A204.1 (cell line): Measurements from ENCODE around the gene POLR2A.

Experiments
- FAIRE-seq: peaks from 2 replicates; lab custom pipeline; 2012; peaks lifted over from hg19 to GRCh38; lab: Jason Lieb, UNC

Gene POLR2A

GRCh38 chr17:7484067-7484918 lies at the start of gene POLR2A:
TSS of gene POLR2A (plus strand) at chr17:7484366.
- peak; percentile 83 for FAIRE-seq

- FAIRE-seq: no peak
Measured at GRCh38 chr17:7435676-7436555, 48.2 kb upstream of the POLR2A start.

DNA sequence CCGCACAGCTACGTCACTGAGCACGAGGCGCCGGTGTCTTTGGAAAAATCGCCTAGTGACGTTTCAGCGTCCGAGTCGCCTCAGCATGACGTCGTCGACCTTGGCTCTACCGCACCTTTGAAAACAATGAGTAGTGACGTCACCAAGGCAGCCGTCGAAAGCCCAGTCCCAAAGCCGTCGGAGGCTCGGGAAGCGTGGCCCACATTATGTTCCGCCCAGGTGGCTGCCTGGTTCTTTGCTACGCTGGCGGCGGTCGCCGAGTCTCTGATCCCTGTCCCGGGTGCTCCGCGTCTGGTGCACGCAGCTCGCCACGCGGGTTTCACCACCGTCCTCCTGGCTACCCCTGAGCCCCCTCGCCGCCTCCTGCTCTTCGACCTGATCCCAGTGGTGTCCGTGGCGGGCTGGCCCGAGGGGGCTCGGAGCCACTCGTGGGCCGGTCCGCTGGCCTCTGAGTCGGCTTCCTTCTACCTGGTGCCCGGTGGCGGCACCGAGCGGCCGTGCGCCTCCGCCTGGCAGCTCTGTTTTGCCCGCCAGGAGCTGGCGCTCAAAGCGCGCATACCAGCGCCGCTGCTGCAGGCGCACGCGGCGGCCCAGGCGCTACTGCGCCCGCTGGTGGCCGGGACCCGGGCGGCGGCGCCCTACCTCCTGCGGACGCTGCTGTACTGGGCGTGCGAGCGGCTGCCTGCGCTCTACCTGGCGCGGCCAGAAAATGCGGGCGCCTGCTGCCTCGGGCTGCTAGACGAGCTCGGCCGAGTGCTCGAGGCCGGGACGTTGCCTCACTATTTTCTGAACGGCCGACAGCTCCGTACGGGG lies 47.4 kb upstream of the POLR2A start:
- no peak for FAIRE-seq

GRCh38 chr17:7437369-7437863 lies 46.8 kb upstream of the POLR2A start:
- FAIRE-seq: no peak

DNA sequence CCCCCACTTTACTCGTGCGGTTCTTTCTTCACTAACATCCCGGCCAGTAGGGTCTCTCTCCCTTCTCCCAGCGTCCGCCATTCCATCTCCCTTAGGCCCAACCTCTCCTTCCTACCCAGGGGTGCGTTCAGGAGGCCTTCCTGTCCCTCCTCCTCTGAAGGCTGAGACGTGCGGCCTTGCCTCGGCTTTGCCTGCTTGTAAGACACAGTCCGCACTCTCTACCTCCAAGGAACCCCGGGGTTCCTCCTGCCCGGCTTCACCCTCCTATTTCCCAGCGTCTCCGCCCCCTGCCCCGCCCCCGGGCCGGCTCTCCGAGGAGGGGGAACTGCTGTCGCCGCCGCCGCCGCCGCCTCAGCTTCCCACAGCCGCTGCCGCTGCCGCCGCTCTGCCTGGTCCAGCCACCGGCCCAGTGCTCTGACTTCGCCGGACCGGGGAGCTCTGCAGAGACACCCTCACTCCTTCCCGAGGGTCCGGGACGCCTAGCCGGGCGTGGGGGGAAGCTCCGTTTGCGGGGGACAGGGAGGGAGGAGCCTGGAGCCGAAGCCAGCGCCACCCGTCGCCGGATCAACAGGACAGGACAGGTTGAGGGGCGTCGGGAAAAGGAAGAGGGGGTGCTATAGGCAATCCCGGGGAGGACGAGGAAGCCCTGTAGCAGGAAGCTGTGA lies 46.1 kb upstream of the POLR2A start:
- no peak for FAIRE-seq

GRCh38 chr17:7438656-7439460 lies 45.3 kb upstream of the POLR2A start:
- FAIRE-seq: no peak

- FAIRE-seq: no peak
Measured at GRCh38 chr17:7439462-7440112, 44.6 kb upstream of the POLR2A start, which contains the start of gene FGF11. TSS of gene FGF11 (plus strand) at chr17:7439512. CDS start at chr17:7439621, 109 bp downstream.

GRCh38 chr17:7440113-7440833 lies 43.9 kb upstream of the POLR2A start:
- no peak for FAIRE-seq

- FAIRE-seq: no peak
Measured at GRCh38 chr17:7440834-7441195, 43.4 kb upstream of the POLR2A start.

DNA sequence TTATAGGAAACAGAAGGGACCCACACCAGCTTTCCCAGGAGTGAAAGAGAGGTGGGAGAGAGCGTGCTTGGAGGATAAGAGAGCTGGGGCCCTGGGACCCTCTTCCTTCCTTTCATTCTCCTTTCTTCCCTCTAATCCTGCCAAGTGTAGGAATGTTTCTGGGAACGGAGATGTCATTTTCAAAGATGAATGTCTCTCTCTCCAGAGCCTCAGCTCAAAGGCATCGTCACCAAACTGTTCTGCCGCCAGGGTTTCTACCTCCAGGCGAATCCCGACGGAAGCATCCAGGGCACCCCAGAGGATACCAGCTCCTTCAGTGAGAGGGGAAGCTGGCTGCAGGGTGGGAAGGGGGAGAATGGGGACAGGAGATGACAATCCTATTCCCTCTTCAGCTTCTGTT lies 42.9 kb upstream of the POLR2A start:
- FAIRE-seq: no peak

- no peak for FAIRE-seq
Measured at GRCh38 chr17:7442142-7442541, 42.0 kb upstream of the POLR2A start.

GRCh38 chr17:7443499-7444485 lies 40.4 kb upstream of the POLR2A start:
- no peak for FAIRE-seq

DNA sequence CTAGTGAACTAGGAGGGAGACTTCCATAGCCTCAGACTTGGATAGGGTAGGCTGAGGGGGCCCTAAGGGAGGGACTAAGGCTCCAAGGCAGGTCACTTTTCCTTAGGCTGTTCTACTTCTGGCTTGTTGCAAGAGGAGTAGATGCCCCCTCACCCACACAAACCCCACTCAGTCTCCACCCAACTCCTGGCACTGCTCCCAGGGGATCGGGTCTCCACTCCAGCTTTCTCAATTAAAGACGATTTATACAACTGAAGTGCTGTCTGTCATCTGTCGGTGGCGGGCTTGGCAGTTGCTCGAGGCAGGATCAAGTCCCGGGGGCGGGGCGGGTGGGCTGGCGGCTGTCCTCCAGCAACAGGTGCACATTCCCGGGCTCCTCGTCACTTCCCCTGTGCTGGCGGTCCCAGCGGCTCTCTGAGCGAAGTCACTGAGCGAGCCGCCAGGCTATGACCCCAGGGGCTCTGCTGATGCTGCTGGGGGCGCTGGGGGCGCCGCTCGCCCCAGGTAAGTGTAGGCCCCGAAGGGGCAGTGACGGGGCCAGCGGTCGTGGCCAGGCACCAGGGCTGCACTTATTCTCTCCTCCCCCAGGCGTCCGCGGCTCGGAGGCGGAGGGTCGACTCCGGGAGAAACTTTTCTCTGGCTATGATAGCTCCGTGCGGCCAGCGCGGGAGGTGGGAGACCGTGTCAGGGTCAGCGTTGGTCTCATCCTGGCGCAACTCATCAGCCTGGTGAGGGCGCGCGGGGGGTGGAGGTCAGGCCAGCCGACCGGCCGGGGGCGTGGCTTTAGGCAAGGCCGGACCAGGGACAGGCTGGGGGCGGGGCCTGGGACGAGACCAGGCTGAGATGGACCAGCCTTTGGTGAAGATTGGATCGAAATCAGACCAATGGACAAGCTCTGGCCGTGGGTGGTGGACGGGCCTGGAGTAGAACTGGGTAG lies 39.2 kb upstream of the POLR2A start, which contains the start of gene CHRNB1:
CHRNB1 (plus strand) TSS at position 380 of the 937 bp plus-strand sequence; CDS start at position 447, 67 bp downstream.
- no peak for FAIRE-seq

DNA sequence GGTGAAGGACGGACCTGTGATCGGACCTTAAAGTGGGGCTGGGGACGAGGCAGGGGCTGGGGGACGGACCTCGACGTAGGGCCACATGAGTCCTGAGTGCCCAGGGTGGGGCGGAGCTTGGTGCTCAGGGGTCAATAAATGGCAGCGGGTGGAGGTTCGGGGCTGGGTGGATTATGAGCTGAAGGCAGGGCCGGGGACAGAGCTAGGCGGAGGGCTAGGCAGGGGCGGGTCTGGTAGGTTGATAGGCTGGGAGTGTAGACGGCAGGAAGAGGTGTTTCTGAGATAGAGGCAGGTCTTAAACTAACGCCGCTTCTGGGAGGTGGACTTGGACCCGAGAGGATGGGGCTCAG lies 38.6 kb upstream of the POLR2A start:
- no peak for FAIRE-seq

GRCh38 chr17:7448461-7448860 lies 35.7 kb upstream of the POLR2A start:
- FAIRE-seq: no peak

GRCh38 chr17:7459961-7460545 lies 24.1 kb upstream of the POLR2A start:
- no peak for FAIRE-seq
